Left ventricle myocardium superior (tissue), 1 donor: ENCODE data around the gene LGALS9B. TPM values are rescaled to one million over a fixed set of nuclear protein-coding genes. Genes with fewer than 3 reads are reported as not detected.
A peak's percentile ranks its signal among the peaks of the same experiment; 100 is the strongest.
"Not testable (repeated sequence)": the region's sequence is repeated elsewhere in the genome, so short reads cannot be mapped to it uniquely, and the experiment has no call there.

Experiments used
- ATAC-seq: fragments of 200-7000 bp; cut with Tn5 transposase; one replicate; pipeline ENCODE4 v1.9.1; 2020; ENCODE audit warnings: mild to moderate bottlenecking, moderate library complexity
- DNase-seq: peaks from one replicate; pipeline ENCODE4 v3.0.0-alpha.2; 2020
- intact Hi-C: fragments of 100-400 bp; cut with micrococcal nuclease; formaldehyde crosslinking; loops from one replicate; pipeline ENCODE4 v1.11.0; 2022
- total RNA-seq: library from RNA; stranded (reverse); fragmentation: NEBNext Ultra II Directional; extraction: Animal tissue kit (Norgen Biotek cat#: 25700); gene quantifications from one replicate; pipeline ENCODE4 v1.2.1, GENCODE V29; 2021
- donor health status: DM: no; HTN: yes; CAD: no; lungs with severe emphysema.

The LGALS9B gene
- total RNA-seq, 1 donor from 2014 or later, result not detected

DNA sequence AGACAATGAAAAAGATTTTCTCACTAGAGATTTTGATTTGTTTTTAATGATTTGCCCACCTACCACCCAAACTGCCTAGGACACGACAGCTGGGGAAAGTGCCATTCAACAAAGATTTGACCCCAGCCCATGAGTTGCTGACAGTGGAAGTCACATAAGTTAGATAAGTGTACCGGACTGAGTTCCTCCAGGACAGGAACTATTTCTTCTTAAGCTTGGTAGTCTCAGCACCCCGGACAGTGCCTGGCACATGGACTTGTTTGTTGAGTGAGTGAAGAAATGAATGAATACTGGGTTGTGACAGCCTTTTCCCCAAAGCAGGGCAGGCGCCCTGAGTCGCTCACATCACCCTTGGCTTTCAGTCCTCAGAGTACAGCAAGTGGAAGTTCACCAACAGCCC is 26.7 kb downstream of the LGALS9B start:
- DNase-seq, intact Hi-C loops, ATAC-seq: not testable (repeated sequence)

DNA sequence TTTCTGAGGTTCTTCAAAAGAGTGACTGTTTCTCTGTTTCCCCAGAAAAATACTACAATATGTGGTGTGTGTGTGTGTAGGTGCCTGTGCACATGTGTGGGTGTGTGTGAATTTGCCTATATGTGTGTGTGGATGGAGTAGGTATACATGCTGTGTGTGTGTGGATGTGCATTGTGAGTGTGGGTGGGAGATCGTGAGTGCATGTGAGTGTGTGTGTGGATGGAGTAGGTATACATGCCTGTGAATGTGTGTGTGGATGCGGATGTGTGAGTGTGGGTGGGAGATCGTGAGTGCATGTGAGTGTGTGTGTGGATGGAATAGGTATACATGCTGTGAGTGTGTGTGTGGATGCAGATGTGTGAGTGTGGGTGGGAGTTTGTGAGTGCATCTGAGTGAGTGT is 32.2 kb downstream of the LGALS9B start:
- DNase-seq, ATAC-seq, intact Hi-C loops: not testable (repeated sequence)

DNA sequence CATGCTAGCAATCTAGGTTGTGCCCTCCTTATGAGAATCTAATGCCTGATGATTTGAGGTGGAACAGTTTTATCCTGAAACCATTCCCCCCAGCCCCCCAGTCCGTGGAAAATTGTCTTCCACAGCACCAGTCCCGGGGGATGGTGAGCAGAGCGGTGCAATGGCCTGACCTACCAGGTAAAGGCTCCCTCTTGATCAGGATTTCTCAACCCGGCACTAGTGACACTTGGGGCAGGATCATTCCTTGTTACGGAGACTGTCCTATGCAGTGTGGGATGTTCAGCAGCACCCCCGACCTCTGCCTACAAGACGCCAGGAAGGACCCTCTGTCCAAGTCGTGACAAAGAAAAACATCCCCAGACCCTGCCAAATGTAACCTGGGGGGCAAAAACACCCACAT is 34.0 kb downstream of the LGALS9B start:
- ATAC-seq, intact Hi-C loops, DNase-seq: not testable (repeated sequence)

DNA sequence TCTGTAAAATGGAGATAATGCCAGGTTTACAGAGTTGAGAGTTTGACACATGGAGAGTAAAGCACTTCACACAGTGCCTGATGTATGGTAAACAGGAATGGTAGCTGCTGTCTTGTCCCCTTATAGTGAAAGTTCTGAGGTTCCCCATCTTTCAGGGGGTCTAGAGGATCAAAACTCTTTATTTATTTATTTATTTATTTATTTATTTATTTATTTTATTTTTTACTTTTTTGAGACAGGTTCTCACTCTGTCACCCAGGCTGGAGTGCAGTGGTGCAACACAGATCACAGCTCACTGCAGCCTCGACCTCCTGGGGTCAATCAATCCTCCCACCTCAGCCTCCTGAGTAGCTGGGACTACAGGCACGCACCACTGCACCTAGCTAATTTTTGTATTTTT is 40.1 kb downstream of the LGALS9B start:
- ATAC-seq, DNase-seq, intact Hi-C loops: not testable (repeated sequence)

DNA sequence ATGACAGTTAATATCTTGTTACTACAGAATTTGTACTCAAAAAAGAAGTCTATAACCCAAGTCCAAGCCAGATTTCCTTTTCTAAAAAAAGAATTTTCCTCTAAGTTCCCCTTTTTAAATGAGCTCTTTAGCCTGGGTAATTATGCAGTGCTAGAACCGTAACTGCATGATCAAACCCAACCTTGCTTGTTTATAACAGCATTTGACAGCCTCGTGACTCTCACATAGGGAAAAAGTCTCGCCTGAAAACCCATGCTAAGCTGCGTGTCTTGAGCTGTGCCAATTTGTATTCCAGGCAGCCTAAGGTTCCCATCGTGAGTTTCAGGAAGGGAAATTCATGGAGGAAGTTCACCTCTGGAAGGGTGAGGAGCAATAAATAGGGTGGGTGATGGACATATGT is 44.5 kb downstream of the LGALS9B start:
- intact Hi-C loops, ATAC-seq, DNase-seq: not testable (repeated sequence)

DNA sequence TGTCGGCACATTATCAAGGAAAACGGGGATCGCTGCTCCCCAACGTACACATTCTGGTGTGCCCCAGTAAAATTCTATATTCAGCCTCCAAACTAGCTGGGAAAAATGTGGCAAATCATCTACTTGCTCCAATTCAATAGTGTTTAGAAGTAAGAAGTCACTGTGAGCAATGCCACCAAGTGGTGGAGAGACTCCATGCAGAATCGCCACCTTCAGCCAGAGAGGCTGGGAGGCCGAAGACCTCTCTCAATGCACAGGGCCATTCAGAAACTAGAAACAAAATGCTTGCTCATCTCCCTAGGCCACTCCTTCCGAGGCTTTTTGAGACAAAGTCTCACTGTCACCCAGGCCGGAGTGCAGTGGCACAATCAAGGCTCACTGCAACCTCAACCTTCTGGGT is 48.5 kb downstream of the LGALS9B start:
- DNase-seq, ATAC-seq, intact Hi-C loops: not testable (repeated sequence)

DNA sequence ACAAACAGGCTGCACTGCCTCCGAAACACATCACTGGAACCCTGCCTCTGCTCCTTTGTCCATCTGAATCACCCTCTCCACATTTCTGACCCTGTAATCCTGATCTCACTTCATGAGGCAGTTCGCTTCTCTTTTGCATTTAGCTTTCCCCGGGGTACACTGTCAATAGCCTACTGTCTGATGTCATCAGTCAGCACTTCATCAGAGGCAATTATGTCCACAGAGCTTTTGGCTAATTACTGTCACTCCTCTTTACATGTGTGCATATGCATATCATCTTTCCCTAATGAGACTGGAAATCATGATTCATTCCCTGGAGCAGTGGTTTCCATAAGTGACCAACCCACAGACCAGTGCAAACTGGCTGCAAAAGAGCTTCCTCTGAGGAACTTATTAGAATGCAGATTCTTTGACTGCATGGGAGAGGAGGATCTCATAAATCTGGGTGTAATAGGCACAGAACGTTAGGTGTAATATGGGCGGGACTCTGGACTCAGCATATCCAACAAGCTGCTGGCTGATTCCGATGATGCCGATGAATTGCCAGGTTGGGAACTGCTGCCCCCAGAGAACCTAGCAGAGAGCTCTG is 49.8 kb downstream of the LGALS9B start:
- DNase-seq, ATAC-seq, intact Hi-C loops: not testable (repeated sequence)

DNA sequence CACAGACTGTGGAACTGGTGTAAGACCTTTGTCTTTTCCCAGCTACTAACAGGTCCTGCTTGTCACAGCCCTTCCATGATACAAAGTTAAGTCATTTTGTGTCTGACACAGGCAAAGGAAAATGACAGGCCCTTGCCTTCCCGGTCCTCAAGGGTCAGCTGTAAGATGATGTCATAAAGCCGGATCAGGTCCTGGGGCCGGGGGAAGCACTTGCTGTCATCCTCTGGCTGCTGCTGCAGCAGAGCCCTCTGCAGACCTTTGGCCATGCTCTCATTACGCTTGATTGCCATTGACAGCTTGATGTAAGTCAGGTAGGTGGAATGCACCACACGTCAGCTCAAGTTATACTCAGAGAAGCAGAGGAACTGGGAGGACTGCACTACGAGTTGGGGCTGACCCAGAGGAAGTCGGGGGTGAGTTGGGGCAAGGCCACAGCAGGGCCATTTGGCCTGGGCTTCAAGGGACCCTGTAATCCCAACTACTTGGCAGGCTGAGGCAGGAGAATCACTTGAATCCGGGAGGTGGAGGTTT is 50.9 kb downstream of the LGALS9B start:
- intact Hi-C loops, DNase-seq, ATAC-seq: not testable (repeated sequence)

DNA sequence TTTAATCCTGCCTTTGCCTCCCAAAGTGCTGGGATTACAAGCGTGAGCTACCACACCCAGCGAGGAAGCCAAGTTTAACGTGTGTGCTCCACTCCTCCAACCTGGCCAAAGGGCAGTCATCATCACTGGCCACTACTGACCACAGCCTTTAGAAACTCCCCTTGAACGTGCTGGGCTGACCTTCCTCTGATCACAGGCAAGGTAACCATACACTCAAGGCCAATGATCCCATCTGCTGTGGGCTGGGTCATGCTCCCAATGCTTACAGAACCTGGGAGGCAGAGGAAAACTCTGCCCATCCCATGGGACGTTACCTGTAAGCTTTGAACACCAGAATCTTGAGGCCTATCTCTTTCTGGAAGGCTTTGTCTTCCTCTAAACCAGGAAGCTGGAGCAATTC is 51.9 kb downstream of the LGALS9B start:
- intact Hi-C loops, ATAC-seq, DNase-seq: not testable (repeated sequence)

DNA sequence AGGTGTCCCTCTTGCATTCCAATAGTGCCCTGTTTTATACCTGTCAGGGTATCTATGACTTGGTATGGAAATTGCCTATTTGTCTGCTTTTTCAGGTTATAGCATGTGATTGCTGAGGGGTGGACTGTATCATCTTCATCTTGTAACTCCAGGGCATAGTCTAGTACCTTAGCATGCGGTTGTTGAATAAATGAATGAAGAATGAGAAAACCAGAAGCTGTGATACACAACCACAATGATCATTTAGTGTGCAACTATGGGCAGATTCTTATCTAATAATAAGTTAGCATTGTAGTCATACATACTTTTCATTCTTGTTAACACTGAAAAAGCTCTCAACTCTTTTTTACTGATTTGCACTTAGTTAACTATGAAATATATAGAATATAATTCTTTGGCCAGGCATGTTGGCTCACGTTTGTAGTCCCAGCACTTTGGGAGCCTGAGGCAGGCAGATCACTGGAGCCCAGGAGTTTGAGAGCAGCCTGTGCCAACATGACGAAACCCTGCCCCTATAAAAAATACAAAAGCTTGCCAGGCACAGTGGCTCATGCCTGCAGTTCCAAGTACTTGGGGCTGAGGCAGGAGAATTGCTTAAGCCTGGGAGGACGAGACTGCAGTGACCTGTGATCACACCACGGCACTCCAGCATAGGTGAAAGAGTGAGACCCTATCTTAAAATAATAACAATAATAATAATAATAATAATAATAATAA is 65.9 kb downstream of the LGALS9B start:
- intact Hi-C loops, DNase-seq: not testable (repeated sequence)
- ATAC-seq, result peak; percentile 81

DNA sequence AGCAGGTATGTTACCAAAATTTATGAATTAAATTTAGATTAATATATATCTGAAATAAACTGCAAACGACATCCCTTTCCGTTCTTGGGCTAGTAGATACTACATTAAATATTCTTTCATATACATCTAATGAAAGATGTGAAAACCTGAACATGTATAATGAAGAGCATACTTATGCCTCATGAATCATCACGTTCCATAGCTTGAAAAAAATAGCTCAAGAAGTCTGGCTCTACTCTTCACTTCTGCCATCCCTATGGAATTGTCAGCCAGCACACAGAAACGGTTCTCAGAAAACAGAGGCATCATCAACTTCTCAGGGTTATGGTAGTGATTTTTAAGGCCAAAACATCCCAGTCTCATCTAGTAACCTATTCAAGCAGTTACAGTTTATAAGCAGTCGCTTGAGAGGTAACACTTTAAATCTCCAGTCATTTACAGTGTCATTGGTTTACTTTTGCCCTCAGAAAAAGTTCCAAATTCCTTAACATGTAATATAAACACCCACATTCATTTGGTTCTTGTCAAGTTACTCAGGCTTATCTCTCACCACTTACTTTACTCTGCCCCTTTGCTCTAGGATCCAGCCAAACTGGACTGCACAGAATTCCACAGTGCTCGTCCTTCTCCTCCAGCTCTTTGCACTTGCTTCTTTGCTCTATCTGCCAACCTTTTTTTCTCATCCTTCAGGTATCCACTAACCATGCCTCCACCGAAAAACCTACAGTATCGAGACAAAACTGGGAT is 66.6 kb downstream of the LGALS9B start:
- not testable (repeated sequence) for DNase-seq, ATAC-seq

More for the DNA sequence above, 66.6 kb downstream of the LGALS9B start:
- intact Hi-C loops, result not testable (repeated sequence)

Other genes with a start within 250 kb of the LGALS9B start
- gene CDRT15L2, start 112.2 kb upstream of the LGALS9B start, total RNA-seq, result not detected